ENCODE measurements around the gene IFIT2.

Gene IFIT2

GRCh38 chr10:89263531-89263930 lies 38.3 kb upstream of the IFIT2 start:
- no peak overlapping the region for H3K4me3 ChIP-seq (ENCODE audit: low read length)
- 97% methylated on average over 1 of the region's 1 CpG for WGBS
- no peaks in the 10 kb centered on the region; the same call in 1 of the 2 replicates for H3K4me1 ChIP-seq (ENCODE audit: insufficient read depth, low read length)

GRCh38 chr10:89266721-89267453 lies 35.0 kb upstream of the IFIT2 start:
- WGBS, result 90% methylated on average over 1 of the region's 1 CpG
- no peak overlapping the region for H3K27ac ChIP-seq (ENCODE audit: low read depth, low read length)
- H3K9me3 ChIP-seq (ENCODE audit: insufficient read depth, low read depth, low read length), result peaks cover 12% of the 10 kb centered on the region; the same call in 1 of the 2 replicates
- H3K4me1 ChIP-seq (ENCODE audit: insufficient read depth, low read length), result no peaks in the 10 kb centered on the region; the same call in 1 of the 2 replicates
- H3K4me3 ChIP-seq (ENCODE audit: low read length), result no peak overlapping the region
- H3K36me3 ChIP-seq (ENCODE audit: insufficient read depth, low read length), result no peaks in the 10 kb centered on the region
- no peaks in the 10 kb centered on the region for H3K27me3 ChIP-seq (ENCODE audit: insufficient read depth, low read length)
- no peak overlapping the region for H3K9ac ChIP-seq (ENCODE audit: low read depth, low read length)

More at GRCh38 chr10:89263531-89263930, 38.3 kb upstream of the IFIT2 start:
- no peak overlapping the region for H3K27ac ChIP-seq (ENCODE audit: low read depth, low read length)
- no peaks in the 10 kb centered on the region for H3K27me3 ChIP-seq (ENCODE audit: insufficient read depth, low read length)
- H3K36me3 ChIP-seq (ENCODE audit: insufficient read depth, low read length), result no peaks in the 10 kb centered on the region
- H3K9me3 ChIP-seq (ENCODE audit: insufficient read depth, low read depth, low read length), result peaks cover 12% of the 10 kb centered on the region; the same call in 1 of the 2 replicates
- H3K9ac ChIP-seq (ENCODE audit: low read depth, low read length), result no peak overlapping the region

GRCh38 chr10:89269433-89270152 lies 32.3 kb upstream of the IFIT2 start:
- 0 out of 2 replicates have a peak, but pooled peaks cover 2% of the 10 kb centered on the region for H3K9me3 ChIP-seq (ENCODE audit: insufficient read depth, low read depth, low read length)
- H3K4me1 ChIP-seq (ENCODE audit: insufficient read depth, low read length), result 0 out of 2 replicates have a peak, but pooled peaks cover 2% of the 10 kb centered on the region
- WGBS, result 100% methylated on average over 2 of the region's 3 CpGs
- H3K9ac ChIP-seq (ENCODE audit: low read depth, low read length), result no peak overlapping the region
- H3K4me3 ChIP-seq (ENCODE audit: low read length), result no peak overlapping the region
- H3K36me3 ChIP-seq (ENCODE audit: insufficient read depth, low read length), result no peaks in the 10 kb centered on the region
- no peaks in the 10 kb centered on the region for H3K27me3 ChIP-seq (ENCODE audit: insufficient read depth, low read length)
- H3K27ac ChIP-seq (ENCODE audit: low read depth, low read length), result no peak overlapping the region

GRCh38 chr10:89270153-89270483 lies 31.7 kb upstream of the IFIT2 start:
- no peak overlapping the region for H3K4me3 ChIP-seq (ENCODE audit: low read length)
- no peak overlapping the region for H3K9ac ChIP-seq (ENCODE audit: low read depth, low read length)
- 0 out of 2 replicates have a peak, but pooled peaks cover 6% of the 10 kb centered on the region for H3K4me1 ChIP-seq (ENCODE audit: insufficient read depth, low read length)
- H3K27ac ChIP-seq (ENCODE audit: low read depth, low read length), result no peak overlapping the region
- H3K36me3 ChIP-seq (ENCODE audit: insufficient read depth, low read length), result no peaks in the 10 kb centered on the region
- no peaks in the 10 kb centered on the region for H3K9me3 ChIP-seq (ENCODE audit: insufficient read depth, low read depth, low read length)
- no peaks in the 10 kb centered on the region for H3K27me3 ChIP-seq (ENCODE audit: insufficient read depth, low read length)

GRCh38 chr10:89271532-89271931 lies 30.3 kb upstream of the IFIT2 start:
- Histone ChIP-seq H3K9me3 (ENCODE audit: insufficient read depth, low read depth, low read length) (no peaks in the 10 kb centered on the region), H3K4me1 (ENCODE audit: insufficient read depth, low read length) (0 out of 2 replicates have a peak, but pooled peaks cover 6% of the 10 kb centered on the region), H3K9ac (ENCODE audit: low read depth, low read length) (no peak overlapping the region), H3K36me3 (ENCODE audit: insufficient read depth, low read length) (no peaks in the 10 kb centered on the region), H3K4me3 (ENCODE audit: low read length) (no peak overlapping the region), H3K27me3 (ENCODE audit: insufficient read depth, low read length) (no peaks in the 10 kb centered on the region), H3K27ac (ENCODE audit: low read depth, low read length) (no peak overlapping the region)
- WGBS, result 95% methylated on average over 2 of the region's 2 CpGs

- Histone ChIP-seq H3K27ac (ENCODE audit: low read depth, low read length) (no peak overlapping the region), H3K27me3 (ENCODE audit: insufficient read depth, low read length) (no peaks in the 10 kb centered on the region), H3K36me3 (ENCODE audit: insufficient read depth, low read length) (no peaks in the 10 kb centered on the region), H3K9me3 (ENCODE audit: insufficient read depth, low read depth, low read length) (no peaks in the 10 kb centered on the region), H3K4me3 (ENCODE audit: low read length) (no peak overlapping the region), H3K4me1 (ENCODE audit: insufficient read depth, low read length) (peaks cover 16% of the 10 kb centered on the region; the same call in 1 of the 2 replicates), H3K9ac (ENCODE audit: low read depth, low read length) (no peak overlapping the region)
- 97% methylated on average over 2 of the region's 2 CpGs for WGBS
Measured at GRCh38 chr10:89273680-89274079, 28.2 kb upstream of the IFIT2 start.

GRCh38 chr10:89274928-89275327 lies 26.9 kb upstream of the IFIT2 start:
- H3K27ac ChIP-seq (ENCODE audit: low read depth, low read length), result no peak overlapping the region

GRCh38 chr10:89275383-89275782 lies 26.5 kb upstream of the IFIT2 start:
- WGBS, result 97% methylated on average over 6 of the region's 6 CpGs
- Histone ChIP-seq H3K27me3 (ENCODE audit: insufficient read depth, low read length) (no peaks in the 10 kb centered on the region), H3K9ac (ENCODE audit: low read depth, low read length) (no peak overlapping the region), H3K4me1 (ENCODE audit: insufficient read depth, low read length) (peaks cover 16% of the 10 kb centered on the region; the same call in 1 of the 2 replicates), H3K9me3 (ENCODE audit: insufficient read depth, low read depth, low read length) (no peaks in the 10 kb centered on the region), H3K4me3 (ENCODE audit: low read length) (no peak overlapping the region), H3K36me3 (ENCODE audit: insufficient read depth, low read length) (no peaks in the 10 kb centered on the region), H3K27ac (ENCODE audit: low read depth, low read length) (no peak overlapping the region)

More at GRCh38 chr10:89274928-89275327, 26.9 kb upstream of the IFIT2 start:
- Histone ChIP-seq H3K27me3 (ENCODE audit: insufficient read depth, low read length) (no peaks in the 10 kb centered on the region), H3K9me3 (ENCODE audit: insufficient read depth, low read depth, low read length) (no peaks in the 10 kb centered on the region), H3K4me3 (ENCODE audit: low read length) (no peak overlapping the region), H3K9ac (ENCODE audit: low read depth, low read length) (no peak overlapping the region), H3K4me1 (ENCODE audit: insufficient read depth, low read length) (peaks cover 16% of the 10 kb centered on the region; the same call in 1 of the 2 replicates), H3K36me3 (ENCODE audit: insufficient read depth, low read length) (no peaks in the 10 kb centered on the region)
- 71% methylated on average over 3 of the region's 3 CpGs for WGBS

GRCh38 chr10:89278034-89278535 lies 23.8 kb upstream of the IFIT2 start:
- no peaks in the 10 kb centered on the region for H3K27me3 ChIP-seq (ENCODE audit: insufficient read depth, low read length)
- H3K4me3 ChIP-seq (ENCODE audit: low read length), result no peak overlapping the region
- no CpG with 5 or more reads among the region's 1 CpG for WGBS
- no peak overlapping the region for H3K27ac ChIP-seq (ENCODE audit: low read depth, low read length)
- H3K36me3 ChIP-seq (ENCODE audit: insufficient read depth, low read length), result no peaks in the 10 kb centered on the region
- peaks cover 16% of the 10 kb centered on the region; the same call in 1 of the 2 replicates for H3K4me1 ChIP-seq (ENCODE audit: insufficient read depth, low read length)
- H3K9me3 ChIP-seq (ENCODE audit: insufficient read depth, low read depth, low read length), result no peaks in the 10 kb centered on the region
- H3K9ac ChIP-seq (ENCODE audit: low read depth, low read length), result no peak overlapping the region

- Histone ChIP-seq H3K9ac (ENCODE audit: low read depth, low read length) (no peak overlapping the region), H3K4me3 (ENCODE audit: low read length) (no peak overlapping the region), H3K9me3 (ENCODE audit: insufficient read depth, low read depth, low read length) (no peaks in the 10 kb centered on the region), H3K4me1 (ENCODE audit: insufficient read depth, low read length) (peaks cover 22% of the 10 kb centered on the region), H3K27me3 (ENCODE audit: insufficient read depth, low read length) (no peaks in the 10 kb centered on the region), H3K27ac (ENCODE audit: low read depth, low read length) (no peak overlapping the region), H3K36me3 (ENCODE audit: insufficient read depth, low read length) (no peaks in the 10 kb centered on the region)
Measured at GRCh38 chr10:89278900-89279392, 22.9 kb upstream of the IFIT2 start.

GRCh38 chr10:89279421-89279869 lies 22.4 kb upstream of the IFIT2 start:
- H3K9ac ChIP-seq (ENCODE audit: low read depth, low read length), result no peak overlapping the region

More at GRCh38 chr10:89279421-89279869, 22.4 kb upstream of the IFIT2 start:
- peaks cover 25% of the 10 kb centered on the region for H3K4me1 ChIP-seq (ENCODE audit: insufficient read depth, low read length)
- H3K4me3 ChIP-seq (ENCODE audit: low read length), result no peak overlapping the region
- 91% methylated on average over 1 of the region's 1 CpG for whole genome bisulfite sequencing
- H3K9me3 ChIP-seq (ENCODE audit: insufficient read depth, low read depth, low read length), result no peaks in the 10 kb centered on the region
- no peaks in the 10 kb centered on the region for H3K27me3 ChIP-seq (ENCODE audit: insufficient read depth, low read length)
- H3K27ac ChIP-seq (ENCODE audit: low read depth, low read length), result no peak overlapping the region
- H3K36me3 ChIP-seq (ENCODE audit: insufficient read depth, low read length), result no peaks in the 10 kb centered on the region

Data from HUES64 (cell line).